ENCODE measurements around the gene ARHGAP30.
A peak's percentile ranks its signal among the peaks of the same experiment; 100 is the strongest.
"Not testable (repeated sequence)": the region's sequence is repeated elsewhere in the genome, so short reads cannot be mapped to it uniquely, and the experiment has no call there.

Gene ARHGAP30

GRCh38 chr1:161038523-161039153 lies 31.1 kb downstream of the ARHGAP30 start, which contains the start of gene TSTD1:
Gene TSTD1, minus strand, starts transcription at chr1:161038964. Its CDS starts 75 bp downstream, at chr1:161038889.
- H3K4me3 ChIP-seq (ENCODE audit: low read length): peak within 1 kb of the TSS; percentile 80
- DNase-seq (ENCODE audit: low read depth): no peak
- TF ChIP-seq, protein P1, sequence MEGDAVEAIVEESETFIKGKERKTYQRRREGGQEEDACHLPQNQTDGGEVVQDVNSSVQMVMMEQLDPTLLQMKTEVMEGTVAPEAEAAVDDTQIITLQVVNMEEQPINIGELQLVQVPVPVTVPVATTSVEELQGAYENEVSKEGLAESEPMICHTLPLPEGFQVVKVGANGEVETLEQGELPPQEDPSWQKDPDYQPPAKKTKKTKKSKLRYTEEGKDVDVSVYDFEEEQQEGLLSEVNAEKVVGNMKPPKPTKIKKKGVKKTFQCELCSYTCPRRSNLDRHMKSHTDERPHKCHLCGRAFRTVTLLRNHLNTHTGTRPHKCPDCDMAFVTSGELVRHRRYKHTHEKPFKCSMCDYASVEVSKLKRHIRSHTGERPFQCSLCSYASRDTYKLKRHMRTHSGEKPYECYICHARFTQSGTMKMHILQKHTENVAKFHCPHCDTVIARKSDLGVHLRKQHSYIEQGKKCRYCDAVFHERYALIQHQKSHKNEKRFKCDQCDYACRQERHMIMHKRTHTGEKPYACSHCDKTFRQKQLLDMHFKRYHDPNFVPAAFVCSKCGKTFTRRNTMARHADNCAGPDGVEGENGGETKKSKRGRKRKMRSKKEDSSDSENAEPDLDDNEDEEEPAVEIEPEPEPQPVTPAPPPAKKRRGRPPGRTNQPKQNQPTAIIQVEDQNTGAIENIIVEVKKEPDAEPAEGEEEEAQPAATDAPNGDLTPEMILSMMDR (conservative IDR thresholded peaks at IDR 0.05; ENCODE audit: low read depth, low read length): peak; percentile 1

DNA sequence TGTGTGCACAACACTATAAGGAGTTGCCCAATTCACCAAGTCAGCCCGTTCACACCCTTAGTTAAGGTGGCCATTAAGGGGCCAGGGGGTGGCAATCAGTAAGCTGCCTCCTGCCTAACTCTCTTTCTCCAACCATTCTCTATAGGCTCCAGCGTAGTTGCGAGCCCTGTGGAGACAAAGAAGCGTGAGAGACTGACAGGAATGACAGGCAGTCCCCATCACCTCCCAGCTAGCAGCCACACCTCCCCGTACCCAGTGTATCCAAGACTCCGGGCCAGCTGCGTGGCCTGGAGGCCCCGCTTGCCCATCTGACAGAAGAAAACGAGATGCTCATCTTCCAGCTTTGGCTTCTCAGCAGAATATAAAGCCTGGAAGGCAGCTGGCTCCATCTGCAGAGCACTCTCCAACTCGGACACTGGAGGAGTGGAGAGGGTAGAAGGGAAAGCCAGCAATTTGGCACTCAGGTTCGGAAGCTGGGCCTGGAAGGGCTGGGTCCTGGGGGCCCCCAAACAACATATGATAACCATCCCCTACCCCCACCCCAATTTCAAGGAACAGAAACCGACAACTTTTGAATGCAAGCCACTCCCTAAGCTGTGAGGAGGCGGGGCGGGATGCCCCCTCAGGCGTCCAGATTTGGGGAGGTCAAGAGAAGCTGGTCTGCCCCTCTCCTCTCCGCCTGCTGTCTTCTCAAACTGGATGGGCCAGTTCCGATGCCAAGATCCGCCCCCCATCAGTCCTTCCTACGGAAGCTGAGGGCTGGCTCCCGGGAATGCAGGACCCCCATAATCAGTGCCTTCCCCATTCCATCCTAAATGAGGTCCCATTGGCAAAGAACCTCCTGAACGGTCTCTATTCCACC lies 31.8 kb downstream of the ARHGAP30 start:
- H3K4me3 ChIP-seq (ENCODE audit: low read length): peak overlapping the region; percentile 80
- TF ChIP-seq, protein P1 (conservative IDR thresholded peaks at IDR 0.05; ENCODE audit: low read depth, low read length): no peak

DNA sequence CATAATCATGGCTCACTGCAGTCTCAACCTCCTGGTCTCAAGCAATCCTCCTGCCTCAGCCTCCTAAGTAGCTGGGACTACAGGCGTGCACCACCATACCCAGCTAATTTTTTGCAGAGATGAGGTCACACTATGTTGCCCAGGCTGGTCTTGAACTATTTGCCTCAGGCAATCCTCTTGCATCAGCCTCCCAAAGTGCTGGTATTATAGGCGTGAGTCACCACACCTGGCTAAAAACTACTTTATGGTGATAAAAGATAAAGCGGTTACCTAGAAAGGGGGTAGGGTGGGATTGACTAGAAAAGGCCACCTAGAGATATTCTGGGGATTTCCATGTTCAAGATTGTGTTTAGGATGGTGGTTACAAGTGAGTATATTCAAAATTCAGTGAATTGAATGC lies 35.9 kb downstream of the ARHGAP30 start:
- DNase-seq (ENCODE audit: low read depth): no peak
- TF ChIP-seq, protein P1 (conservative IDR thresholded peaks at IDR 0.05; ENCODE audit: low read depth, low read length): no peak
- no peak overlapping the region for H3K4me3 ChIP-seq (ENCODE audit: low read length)

More for the DNA sequence above, 31.8 kb downstream of the ARHGAP30 start:
- DNase-seq (ENCODE audit: low read depth): no peak

DNA sequence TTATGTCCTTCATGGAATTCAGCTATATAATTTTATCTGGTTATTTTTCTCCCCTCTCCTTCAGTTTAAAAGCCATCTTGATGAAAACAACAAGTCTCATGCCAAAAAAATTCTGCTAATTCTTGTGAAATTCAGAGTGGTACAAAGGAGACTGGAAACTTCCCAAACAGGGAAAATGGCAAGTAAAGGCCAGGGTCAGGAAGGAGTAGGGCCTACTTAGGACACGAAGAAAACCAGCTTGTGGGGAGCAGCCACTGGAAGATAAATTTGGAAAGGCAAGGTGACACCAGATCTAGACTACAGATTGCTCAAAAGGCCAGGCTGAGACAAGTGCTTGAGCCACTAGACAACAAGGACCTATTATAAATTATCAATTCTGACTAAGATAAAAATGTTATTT lies 37.3 kb downstream of the ARHGAP30 start:
- TF ChIP-seq, protein P1 (conservative IDR thresholded peaks at IDR 0.05; ENCODE audit: low read depth, low read length): no peak
- H3K4me3 ChIP-seq (ENCODE audit: low read length): no peak overlapping the region
- DNase-seq (ENCODE audit: low read depth): no peak

DNA sequence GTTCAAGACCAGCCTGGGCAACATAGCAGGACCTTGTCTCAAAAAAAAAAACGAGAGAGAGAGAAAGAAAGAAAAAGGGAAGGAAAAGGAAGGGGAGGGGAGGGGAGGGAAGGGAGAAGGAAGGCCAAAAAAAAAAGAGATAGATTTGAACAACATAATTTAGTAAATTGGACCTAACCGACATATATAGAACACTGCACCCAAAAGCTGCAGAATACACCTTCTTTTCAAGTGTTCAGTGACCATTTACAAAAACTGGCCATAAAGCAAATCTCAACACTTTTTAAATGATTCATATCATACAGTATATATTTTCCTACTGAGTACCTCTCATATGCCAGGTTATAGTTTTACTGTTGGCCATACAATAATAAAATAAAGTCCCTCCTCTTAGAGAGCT lies 37.8 kb downstream of the ARHGAP30 start:
- H3K4me3 ChIP-seq (ENCODE audit: low read length): no peak overlapping the region
- no peak for DNase-seq (ENCODE audit: low read depth)
- TF ChIP-seq, protein P1 (conservative IDR thresholded peaks at IDR 0.05; ENCODE audit: low read depth, low read length): no peak

- not testable (repeated sequence) for H3K4me3 ChIP-seq (ENCODE audit: low read length); DNase-seq (ENCODE audit: low read depth)
Observed at GRCh38 chr1:161029466-161029865, 40.2 kb downstream of the ARHGAP30 start.

- H3K4me3 ChIP-seq (ENCODE audit: low read length); DNase-seq (ENCODE audit: low read depth): not testable (repeated sequence)
Observed at GRCh38 chr1:161026954-161027353, 42.7 kb downstream of the ARHGAP30 start.

DNA sequence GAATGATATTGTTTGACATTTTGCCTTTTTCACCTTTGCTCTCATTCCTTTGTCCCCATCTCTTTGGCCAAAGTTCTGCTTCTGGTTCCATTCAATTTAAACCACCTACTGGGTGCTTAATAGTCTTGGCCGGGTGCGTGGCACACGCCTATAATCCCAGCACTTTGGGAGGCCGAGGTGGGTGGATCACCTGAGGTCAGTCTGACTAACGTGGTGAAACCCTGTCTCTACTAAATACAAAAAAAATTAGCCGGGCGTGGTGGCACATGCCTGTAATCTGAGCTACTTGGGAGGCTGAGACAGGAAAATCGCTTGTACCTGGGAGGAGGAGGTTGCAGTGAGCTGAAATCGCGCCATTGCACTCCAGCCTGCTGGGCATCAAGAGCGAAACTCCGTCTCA lies 47.3 kb downstream of the ARHGAP30 start:
- not testable (repeated sequence) for DNase-seq (ENCODE audit: low read depth)

More for the DNA sequence above, 47.3 kb downstream of the ARHGAP30 start:
- H3K4me3 ChIP-seq (ENCODE audit: low read length): not testable (repeated sequence)

Data from retinal pigment epithelial cell (primary cell).